GM21526 (cell line): Measurements from ENCODE around the gene KATNB1.
"Not testable (repeated sequence)": the region's sequence is repeated elsewhere in the genome, so short reads cannot be mapped to it uniquely, and the experiment has no call there.

ENCODE experiments used
- ATAC-seq: cut with Tn5 transposase; IDR thresholded peaks from one replicate; pipeline ENCODE4 v1.9.1; 2021; ENCODE audit warnings: moderate library complexity; ENCODE audit not compliant: unreplicated experiment, low FRiP score

Gene KATNB1

DNA sequence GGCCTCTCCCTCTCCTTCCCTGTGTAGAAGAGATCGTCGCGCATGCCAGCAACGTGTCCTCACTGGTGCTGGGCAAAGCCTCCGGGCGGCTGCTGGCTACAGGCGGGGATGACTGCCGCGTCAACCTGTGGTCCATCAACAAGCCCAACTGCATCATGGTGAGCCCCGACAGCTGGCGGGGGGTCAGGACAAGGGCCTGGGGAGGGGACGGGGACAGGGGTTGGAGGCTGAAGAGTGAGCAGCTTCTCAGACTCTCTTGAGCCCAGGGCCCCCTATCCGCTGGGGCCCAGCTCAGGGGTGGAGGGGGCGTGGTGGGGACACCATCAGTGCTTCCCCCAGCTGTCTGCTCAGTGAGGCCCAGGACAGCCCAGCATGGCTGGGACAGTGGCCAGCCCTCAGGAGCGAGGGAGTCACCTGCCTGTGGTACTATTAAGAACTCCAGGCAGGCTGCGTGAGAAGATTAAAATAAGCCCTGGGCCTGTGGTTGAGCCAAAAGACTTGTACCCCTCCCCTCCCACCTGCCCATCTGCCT lies 6.2 kb downstream of the KATNB1 start:
- ATAC-seq, result no peak

GRCh38 chr16:57742543-57742942 lies 7.0 kb downstream of the KATNB1 start:
- ATAC-seq, result no peak

- no peak for ATAC-seq
Measured at GRCh38 chr16:57743458-57743857, 7.9 kb downstream of the KATNB1 start.

- ATAC-seq, result no peak
Measured at GRCh38 chr16:57743886-57744641, 8.5 kb downstream of the KATNB1 start.

- no peak for ATAC-seq
Measured at GRCh38 chr16:57744642-57744903, 9.0 kb downstream of the KATNB1 start.

DNA sequence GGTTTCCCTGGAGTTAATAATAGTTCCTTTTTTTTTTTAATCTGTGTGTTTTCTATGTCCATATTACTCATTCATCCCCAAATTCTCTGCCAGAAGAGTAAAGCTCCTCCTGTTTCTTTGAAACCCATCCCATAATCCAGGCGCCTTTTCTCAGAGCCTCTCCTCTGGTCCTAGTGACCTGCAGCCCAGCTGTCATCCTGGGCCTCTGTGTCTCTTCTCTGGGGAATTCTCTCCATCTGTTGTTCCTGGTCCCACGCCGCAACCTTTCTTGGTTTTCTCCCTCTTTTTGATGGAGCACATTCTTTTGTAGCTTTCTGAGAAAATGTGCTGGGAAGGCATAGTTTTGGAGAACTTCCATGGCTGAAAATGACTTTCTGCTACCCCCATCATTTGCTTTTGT lies 10.2 kb downstream of the KATNB1 start:
- ATAC-seq, result no peak

DNA sequence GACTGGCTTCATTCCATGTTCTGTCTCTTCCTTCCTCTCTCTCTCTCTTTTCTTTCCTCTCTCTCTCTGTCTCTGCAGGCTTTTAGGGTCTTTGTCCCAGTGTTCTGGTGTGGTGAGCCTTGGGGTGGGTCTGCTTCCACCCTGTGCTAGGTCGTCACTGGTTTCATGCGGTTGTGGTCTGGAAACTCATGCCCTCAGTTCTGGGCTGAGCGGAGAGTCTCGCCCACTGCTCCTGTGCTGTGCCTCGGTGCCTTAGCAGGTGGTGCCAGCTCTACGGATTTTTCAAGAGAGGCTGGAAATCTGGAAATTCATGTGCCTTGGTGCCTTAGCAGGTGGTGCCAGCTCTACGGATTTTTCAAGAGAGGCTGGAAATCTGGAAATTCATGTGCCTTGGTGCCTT lies 10.7 kb downstream of the KATNB1 start:
- ATAC-seq, result not testable (repeated sequence)

DNA sequence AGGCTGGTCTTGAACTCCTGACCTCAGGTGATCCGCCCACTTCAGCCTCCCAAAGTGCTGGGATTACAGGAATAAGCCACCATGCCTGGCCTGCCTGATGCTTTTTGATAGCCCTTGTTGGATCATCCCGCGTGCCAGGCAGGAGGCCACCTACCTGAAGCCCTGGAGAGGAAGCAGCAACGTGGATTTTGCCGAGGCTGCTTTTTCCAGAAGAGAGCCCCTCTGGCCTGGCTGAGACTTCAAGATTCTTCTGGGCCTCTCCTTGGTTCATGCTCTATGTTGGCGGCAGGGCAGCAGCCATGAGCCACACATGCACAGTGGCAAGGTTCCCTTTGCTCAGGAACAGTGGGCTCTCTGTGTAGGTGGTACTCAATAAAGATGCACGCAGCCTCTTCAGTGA lies 11.5 kb downstream of the KATNB1 start:
- no peak for ATAC-seq

- no peak for ATAC-seq
Measured at GRCh38 chr16:57747496-57747895, 11.9 kb downstream of the KATNB1 start.

GRCh38 chr16:57747996-57748395 lies 12.4 kb downstream of the KATNB1 start:
- ATAC-seq, result no peak

- ATAC-seq, result no peak
Measured at GRCh38 chr16:57748596-57748995, 13.0 kb downstream of the KATNB1 start.

DNA sequence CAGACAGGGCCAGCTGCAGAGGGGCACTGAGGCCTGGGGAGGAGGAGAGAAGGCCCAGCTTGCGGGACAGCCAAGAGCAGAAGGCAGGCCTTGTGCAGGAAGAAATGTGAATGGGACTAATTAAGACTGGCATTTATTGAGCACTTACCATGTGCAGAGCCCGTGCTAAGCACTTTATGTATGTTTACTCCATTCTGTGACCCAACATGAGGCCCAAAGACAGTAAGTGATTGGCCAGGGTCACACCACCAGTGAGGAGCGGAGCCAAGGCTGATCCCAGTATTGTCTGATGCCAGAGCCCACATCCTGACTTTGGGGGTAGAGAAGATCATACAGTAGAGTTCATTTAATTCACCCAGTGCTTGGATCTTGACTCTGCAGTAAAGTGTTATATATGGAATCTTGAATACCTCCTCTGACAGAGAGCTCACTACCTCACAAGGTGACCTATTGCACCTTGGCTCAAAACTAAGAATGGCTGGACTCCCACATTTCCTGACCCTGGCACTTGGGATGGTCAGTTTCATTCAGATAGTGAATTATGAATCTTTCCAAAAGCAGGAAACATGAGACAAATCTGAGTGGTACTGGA lies 13.6 kb downstream of the KATNB1 start:
- ATAC-seq, result no peak

DNA sequence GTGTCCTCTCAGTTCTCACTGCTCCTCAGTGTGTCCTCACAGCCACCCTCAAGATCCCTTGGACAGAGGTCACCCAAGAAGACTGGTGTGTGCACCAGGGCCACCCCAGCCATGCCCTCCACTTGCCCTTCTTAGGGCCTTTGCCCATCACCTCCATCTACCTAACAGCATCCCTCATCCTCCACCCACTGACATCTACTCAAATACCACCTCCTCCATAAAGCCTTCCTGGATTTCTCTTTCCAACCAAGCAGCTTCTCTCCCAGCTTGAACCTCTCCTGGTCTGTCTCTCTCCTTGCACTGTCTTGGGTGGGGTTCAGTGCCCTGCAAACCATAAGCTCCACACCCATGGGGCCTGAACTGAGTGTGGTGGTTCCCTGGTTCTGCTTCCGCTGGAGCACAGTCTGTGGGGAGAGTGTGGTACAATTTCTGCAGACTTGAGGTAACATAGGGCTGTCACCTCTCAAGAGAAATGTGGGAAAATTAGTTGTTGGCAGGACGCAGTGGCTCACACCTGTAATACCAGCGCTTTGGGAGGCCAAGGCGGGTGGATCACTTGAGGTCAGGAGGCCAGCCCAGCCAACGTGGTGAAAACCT lies 14.4 kb downstream of the KATNB1 start:
- no peak for ATAC-seq

GRCh38 chr16:57750796-57751538 lies 15.4 kb downstream of the KATNB1 start:
- no peak for ATAC-seq

DNA sequence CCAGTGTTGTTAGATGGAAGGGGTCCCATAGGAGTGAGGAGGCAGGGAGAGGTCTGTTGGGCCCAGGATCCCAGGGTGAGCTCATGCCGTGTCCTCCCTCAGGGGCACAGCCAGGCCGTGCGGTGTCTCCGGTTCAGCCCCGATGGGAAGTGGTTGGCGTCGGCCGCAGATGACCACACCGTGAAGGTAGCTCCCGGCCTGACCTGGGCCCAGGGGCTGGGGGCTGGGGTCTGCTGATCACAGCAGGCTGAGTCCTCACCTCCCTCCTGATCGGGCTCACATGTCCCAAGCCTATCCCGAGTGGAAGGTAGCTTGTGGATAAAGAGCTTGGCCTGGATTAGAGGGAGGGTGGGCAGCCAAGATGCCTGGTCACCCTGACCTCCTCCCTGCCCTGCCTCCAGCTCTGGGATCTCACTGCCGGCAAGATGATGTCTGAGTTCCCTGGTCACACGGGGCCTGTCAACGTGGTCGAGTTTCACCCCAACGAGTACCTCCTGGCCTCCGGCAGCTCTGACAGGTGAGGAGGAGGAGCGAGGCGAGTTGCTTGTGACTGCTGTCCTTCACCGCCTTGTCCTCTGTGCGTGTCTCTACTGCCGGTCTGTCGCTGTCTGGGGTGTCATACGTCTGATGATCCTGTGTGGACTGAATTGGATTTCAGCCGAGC lies 16.1 kb downstream of the KATNB1 start:
- ATAC-seq, result no peak

DNA sequence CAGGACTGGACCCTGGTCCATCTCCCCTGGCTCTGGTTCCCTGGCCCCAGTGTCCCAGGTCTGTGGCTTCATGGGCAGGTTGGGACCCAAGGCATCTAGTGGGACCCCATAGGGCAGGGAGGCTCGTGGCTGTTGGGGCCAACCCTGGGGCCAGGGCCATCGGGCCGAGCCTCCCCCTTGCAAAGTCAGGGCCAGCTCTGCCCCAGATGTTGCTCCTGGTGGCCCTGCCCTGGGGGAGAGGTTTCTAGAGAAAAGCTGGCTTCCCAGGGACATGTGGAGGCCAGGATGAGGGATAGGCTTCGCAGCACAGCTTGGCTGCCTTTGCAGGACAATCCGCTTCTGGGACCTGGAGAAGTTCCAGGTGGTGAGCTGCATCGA lies 16.6 kb downstream of the KATNB1 start:
- no peak for ATAC-seq

DNA sequence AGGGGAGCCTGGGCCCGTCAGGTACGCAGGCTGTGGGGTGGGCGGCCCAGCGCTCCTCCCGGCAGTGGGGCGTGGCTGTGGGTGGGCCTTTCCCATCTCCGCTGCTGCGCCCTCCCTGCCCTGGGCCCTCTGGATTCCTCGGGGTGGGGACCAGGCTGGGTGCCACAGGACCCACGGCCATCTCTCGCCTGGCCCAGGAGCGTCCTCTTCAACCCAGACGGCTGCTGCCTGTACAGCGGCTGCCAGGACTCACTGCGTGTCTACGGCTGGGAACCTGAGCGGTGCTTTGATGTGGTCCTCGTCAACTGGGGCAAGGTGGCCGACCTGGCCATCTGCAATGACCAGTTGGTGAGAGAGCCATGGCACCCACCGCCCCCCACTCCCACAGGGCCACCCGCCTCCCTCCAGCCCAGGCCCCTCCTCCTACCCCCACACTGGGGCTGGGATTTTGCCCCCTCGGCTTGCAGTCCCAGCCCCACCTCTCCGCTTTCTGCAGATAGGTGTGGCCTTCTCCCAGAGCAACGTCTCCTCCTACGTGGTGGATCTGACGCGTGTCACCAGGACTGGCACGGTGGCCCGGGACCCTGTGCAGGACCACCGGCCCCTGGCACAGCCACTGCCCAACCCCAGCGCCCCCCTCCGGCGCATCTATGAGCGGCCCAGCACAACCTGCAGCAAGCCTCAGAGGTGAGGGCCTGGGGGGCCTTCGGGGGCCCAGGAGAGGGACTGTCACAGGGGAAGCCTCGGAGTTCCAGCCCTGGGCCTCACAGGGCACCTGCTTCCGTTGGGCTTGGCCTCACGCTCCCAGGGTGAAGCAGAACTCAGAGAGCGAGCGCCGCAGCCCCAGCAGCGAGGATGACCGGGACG lies 17.2 kb downstream of the KATNB1 start:
- no peak for ATAC-seq

DNA sequence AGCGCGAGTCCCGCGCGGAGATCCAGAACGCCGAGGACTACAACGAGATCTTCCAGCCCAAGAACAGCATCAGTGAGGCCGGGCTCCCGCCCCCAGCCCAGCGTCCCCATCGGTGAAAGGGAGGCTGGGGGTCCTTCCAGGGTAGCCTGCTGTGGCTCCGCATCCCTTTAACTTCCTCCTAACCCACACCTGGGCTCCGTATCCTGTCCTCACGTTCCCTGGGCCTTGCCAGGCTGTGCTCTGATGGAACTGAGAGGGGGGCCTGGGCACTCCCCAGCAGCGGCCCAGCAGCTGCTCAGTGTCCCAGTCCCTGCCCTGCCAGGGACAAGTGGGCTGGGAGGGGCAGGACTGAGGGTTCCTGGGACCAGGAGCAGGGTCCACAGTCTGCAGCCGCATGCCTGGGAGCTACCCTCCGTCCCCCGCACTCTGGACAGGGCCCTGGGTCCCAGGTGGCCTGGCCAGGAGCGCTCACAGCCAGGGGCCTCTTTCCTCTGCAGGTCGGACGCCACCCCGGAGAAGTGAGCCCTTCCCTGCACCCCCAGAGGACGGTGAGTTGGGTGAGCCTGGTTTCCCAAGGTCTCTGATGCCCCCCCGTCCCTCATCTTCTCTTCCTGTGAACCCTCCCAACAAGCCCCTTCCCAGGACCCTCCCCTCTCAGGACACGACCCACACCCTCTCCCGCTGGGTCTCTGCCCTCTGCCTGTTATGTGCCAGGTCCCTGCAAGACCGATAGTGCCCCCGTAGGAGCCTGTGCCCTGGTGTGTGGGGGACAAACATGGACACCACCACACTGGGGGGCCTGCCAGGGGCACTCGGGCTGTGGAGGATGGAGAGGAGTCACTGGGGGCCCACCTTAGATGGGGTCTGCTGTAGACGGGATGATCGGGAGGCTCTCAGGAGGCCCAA lies 18.1 kb downstream of the KATNB1 start:
- no peak for ATAC-seq
